PC-9 (cell line): ENCODE data around the gene DDX10. TPM values are rescaled to one million over a fixed set of nuclear protein-coding genes. Genes with fewer than 3 reads are reported as not detected.
A peak's percentile ranks its signal among the peaks of the same experiment; 100 is the strongest.

ENCODE experiments used
- BruUV-seq: library from RNA; stranded (reverse); fragments of 400-500 nt; replicated peaks from 2 replicates; lab custom pipeline; 2021; lab: Mats Ljungman, UMichigan
- CTCF ChIA-PET: fragments of 300-600 bp; sonication (Branson Sonifier 250); formaldehyde crosslinking; loops from one replicate; lab custom pipeline; 2022; ENCODE audit warnings: antibody characterized with exemption; lab: Charles Lee
- POLR2A ChIA-PET: fragments of 300-600 bp; sonication (Branson Sonifier 250); formaldehyde crosslinking; loops from one replicate; lab custom pipeline; 2022; ENCODE audit warnings: antibody characterized with exemption; ENCODE audit not compliant: unreplicated experiment; lab: Charles Lee
- DNase-seq, 2 experiments: peaks; one replicate each; pipeline versions ENCODE4 v3.0.0 to v3.0.0-alpha.2; 2015 to 2022; ENCODE audit warnings: mixed read lengths in 1 of 2
- H2AFZ ChIP-seq: fragments of 200-600 bp; sonication (generic); 2 replicates; pipeline ENCODE4 v1.8.1; 2017; ENCODE audit warnings: antibody characterized with exemption
- H3F3A ChIP-seq: fragments of 200-600 bp; sonication (generic); 2 replicates; pipeline ENCODE4 v1.8.1; 2017; ENCODE audit warnings: antibody characterized with exemption, mild to moderate bottlenecking, low read depth; ENCODE audit not compliant: insufficient read depth
- H3K27ac ChIP-seq: fragments of 200-600 bp; sonication (generic); 2 replicates; pipeline ENCODE4 v1.6.1; 2016; ENCODE audit warnings: mixed run types
- H3K27me3 ChIP-seq: fragments of 200-600 bp; sonication (generic); 2 replicates; pipeline ENCODE4 v1.6.1; 2016; ENCODE audit warnings: low read depth, mixed run types; ENCODE audit not compliant: insufficient read depth
- H3K36me3 ChIP-seq: fragments of 200-600 bp; sonication (generic); 2 replicates; pipeline ENCODE4 v1.6.1; 2016; ENCODE audit warnings: low read depth, mixed run types
- H3K4me1 ChIP-seq: fragments of 200-600 bp; sonication (generic); replicated peaks from 2 replicates; pipeline ENCODE4 v1.6.1; 2016; ENCODE audit warnings: mixed run types; ENCODE audit not compliant: insufficient read depth
- H3K4me2 ChIP-seq: fragments of 200-600 bp; sonication (generic); 2 replicates; pipeline ENCODE4 v1.6.1; 2017; ENCODE audit warnings: mixed run types
- H3K4me3 ChIP-seq: fragments of 200-600 bp; sonication (generic); 2 replicates; pipeline ENCODE4 v1.6.1; 2016; ENCODE audit warnings: mixed run types
- H3K79me2 ChIP-seq: fragments of 200-600 bp; sonication (generic); 2 replicates; pipeline ENCODE4 v1.6.1; 2017; ENCODE audit warnings: low read depth, mixed run types
- H3K9me2 ChIP-seq: fragments of 200-600 bp; sonication (generic); 2 replicates; pipeline ENCODE4 v1.8.1; 2017; ENCODE audit warnings: mild to moderate bottlenecking; ENCODE audit not compliant: insufficient read depth
- H3K9me3 ChIP-seq: fragments of 200-600 bp; sonication (generic); 2 replicates; pipeline ENCODE4 v1.8.1; 2016; ENCODE audit warnings: low read depth; ENCODE audit not compliant: insufficient read depth
- H4K20me1 ChIP-seq: fragments of 200-600 bp; sonication (generic); 2 replicates; pipeline ENCODE4 v1.8.1; 2017; ENCODE audit not compliant: insufficient read depth
- EZH2 ChIP-seq: fragments of 200-600 bp; sonication (generic); IDR thresholded peaks from 2 replicates; pipeline ENCODE4 v1.8.0; 2017; ENCODE audit warnings: antibody characterized with exemption, low read depth
- intact Hi-C: fragments of 100-400 bp; cut with micrococcal nuclease; formaldehyde crosslinking; loops from one replicate; pipeline ENCODE4 v1.10.0; 2022; ENCODE audit not compliant: unreplicated experiment
- total RNA-seq: library from RNA; stranded (reverse); gene quantifications from 2 replicates; pipeline ENCODE4 v1.2.3, GENCODE V29; 2021
- TF ChIP-seq, protein P1 (sequence below): fragments of 200-600 bp; sonication (generic); conservative IDR thresholded peaks from 2 replicates; pipeline ENCODE4 v1.6.1; 2017; ENCODE audit warnings: mixed run types, antibody characterized with exemption, mild to moderate bottlenecking, moderate library complexity

DDX10 gene
- total RNA-seq, 1 experiment from 2014 or later: 26.4 TPM

- no peak overlapping the region for H3K4me3 ChIP-seq
- no peak overlapping the region for H3K4me2 ChIP-seq
- no peaks in the 10 kb centered on the region for H4K20me1 ChIP-seq
- no peak for DNase-seq
- no peaks in the 10 kb centered on the region for H3K36me3 ChIP-seq
- no peaks in the 10 kb centered on the region for H3K79me2 ChIP-seq
- no peaks in the 10 kb centered on the region for H3K9me2 ChIP-seq
- no peaks in the 10 kb centered on the region; the same call in 1 of the 2 replicates for H3K9me3 ChIP-seq
- no peaks in the 10 kb centered on the region for H3K27me3 ChIP-seq
- ChIA-PET CTCF (no interaction called here), POLR2A (interaction anchor here (0.7 kb wide), 1 partner anchor 783 kb away, joined by 3 read pairs; no protein-coding TSS in a partner anchor)
- BruUV-seq: no TSS peak
- H3K4me1 ChIP-seq: peaks cover 7% of the 10 kb centered on the region
- H3K27ac ChIP-seq: no peak overlapping the region
- TF ChIP-seq, protein P1, sequence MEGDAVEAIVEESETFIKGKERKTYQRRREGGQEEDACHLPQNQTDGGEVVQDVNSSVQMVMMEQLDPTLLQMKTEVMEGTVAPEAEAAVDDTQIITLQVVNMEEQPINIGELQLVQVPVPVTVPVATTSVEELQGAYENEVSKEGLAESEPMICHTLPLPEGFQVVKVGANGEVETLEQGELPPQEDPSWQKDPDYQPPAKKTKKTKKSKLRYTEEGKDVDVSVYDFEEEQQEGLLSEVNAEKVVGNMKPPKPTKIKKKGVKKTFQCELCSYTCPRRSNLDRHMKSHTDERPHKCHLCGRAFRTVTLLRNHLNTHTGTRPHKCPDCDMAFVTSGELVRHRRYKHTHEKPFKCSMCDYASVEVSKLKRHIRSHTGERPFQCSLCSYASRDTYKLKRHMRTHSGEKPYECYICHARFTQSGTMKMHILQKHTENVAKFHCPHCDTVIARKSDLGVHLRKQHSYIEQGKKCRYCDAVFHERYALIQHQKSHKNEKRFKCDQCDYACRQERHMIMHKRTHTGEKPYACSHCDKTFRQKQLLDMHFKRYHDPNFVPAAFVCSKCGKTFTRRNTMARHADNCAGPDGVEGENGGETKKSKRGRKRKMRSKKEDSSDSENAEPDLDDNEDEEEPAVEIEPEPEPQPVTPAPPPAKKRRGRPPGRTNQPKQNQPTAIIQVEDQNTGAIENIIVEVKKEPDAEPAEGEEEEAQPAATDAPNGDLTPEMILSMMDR: no peak
- no peak for TF ChIP-seq EZH2
- intact Hi-C loops: no loop called here
- no peak overlapping the region for H2AFZ ChIP-seq
- peaks cover 7% of the 10 kb centered on the region for H3F3A ChIP-seq
Measured at GRCh38 chr11:108629274-108629673, 35.6 kb upstream of the DDX10 start.

GRCh38 chr11:108632041-108632704, 32.7 kb upstream of the DDX10 start:
- Histone ChIP-seq H4K20me1 (no peaks in the 10 kb centered on the region), H3K27me3 (no peaks in the 10 kb centered on the region), H3K36me3 (no peaks in the 10 kb centered on the region), H3K4me2 (no peak overlapping the region), H3K9me3 (peaks cover 4% of the 10 kb centered on the region; the same call in 1 of the 2 replicates), H3K9me2 (0 out of 2 replicates have a peak, but pooled peaks cover 5% of the 10 kb centered on the region), H3K4me1 (peaks cover 27% of the 10 kb centered on the region), H2AFZ (no peak overlapping the region), H3K79me2 (no peaks in the 10 kb centered on the region), H3K4me3 (no peak overlapping the region), H3K27ac (no peak overlapping the region), H3F3A (peaks cover 25% of the 10 kb centered on the region)
- BruUV-seq: no TSS peak
- ChIA-PET CTCF (no interaction called here), POLR2A (no interaction called here)
- peak in 1 of 2 experiments; percentile 21 for DNase-seq
- TF ChIP-seq EZH2: no peak
- TF ChIP-seq, protein P1: no peak
- intact Hi-C loops: no loop called here

GRCh38 chr11:108635106-108635505, 29.8 kb upstream of the DDX10 start:
- CTCF ChIA-PET: no interaction called here
- H3K9me2 ChIP-seq: 0 out of 2 replicates have a peak, but pooled peaks cover 5% of the 10 kb centered on the region
- H3F3A ChIP-seq: peaks cover 25% of the 10 kb centered on the region
- H3K4me2 ChIP-seq: peak overlapping the region; percentile 60
- BruUV-seq: no TSS peak
- POLR2A ChIA-PET: interaction anchor here (0.6 kb wide), 1 partner anchor 29 kb away, joined by 6 read pairs; no protein-coding TSS in a partner anchor
- peak overlapping the region; percentile 61; the same call in 1 of the 2 replicates for H2AFZ ChIP-seq
- H4K20me1 ChIP-seq: no peaks in the 10 kb centered on the region
- peaks cover 4% of the 10 kb centered on the region; the same call in 1 of the 2 replicates for H3K9me3 ChIP-seq
- H3K79me2 ChIP-seq: no peaks in the 10 kb centered on the region
- peak; percentile 62 to 100 for DNase-seq
- no peaks in the 10 kb centered on the region for H3K27me3 ChIP-seq
- TF ChIP-seq, protein P1: no peak
- TF ChIP-seq EZH2: no peak
- H3K36me3 ChIP-seq: no peaks in the 10 kb centered on the region
- peaks cover 27% of the 10 kb centered on the region for H3K4me1 ChIP-seq
- intact Hi-C loops: loop anchor here (1.0 kb wide), 2 partner anchors 19 to 42 kb away; partner anchors contain the start of gene EXPH5
- H3K4me3 ChIP-seq: 0 out of 2 replicates have a peak overlapping the region, but pooled peaks have one; percentile 7
- H3K27ac ChIP-seq: peak overlapping the region; percentile 95
